Smooth muscle cell (in vitro differentiated cells): ENCODE results near the gene SERPINB6. TPM values are rescaled to one million over a fixed set of nuclear protein-coding genes. Genes with fewer than 3 reads are reported as not detected.

ENCODE experiments used
- DNase-seq: peaks from one replicate; lab custom pipeline; 2025; ENCODE audit not compliant: unreplicated experiment; lab: John Stamatoyannopoulos, UW
- H2AFZ ChIP-seq: fragments of 200-600 bp; sonication (generic); 2 replicates; pipeline ENCODE4 v1.6.0; 2016; ENCODE audit warnings: antibody characterized with exemption, low read depth, mild to moderate bottlenecking
- H3F3A ChIP-seq: fragments of 200-600 bp; sonication (generic); 2 replicates; pipeline ENCODE4 v1.6.0; 2017; ENCODE audit warnings: antibody characterized with exemption, low read depth
- H3K27ac ChIP-seq: fragments of 200-600 bp; sonication (generic); 2 replicates; pipeline ENCODE4 v1.5.1; 2016; ENCODE audit warnings: low read depth, mild to moderate bottlenecking
- H3K27me3 ChIP-seq: fragments of 200-600 bp; sonication (generic); 2 replicates; pipeline ENCODE4 v1.6.1; 2016; ENCODE audit warnings: low read depth, mild to moderate bottlenecking
- H3K36me3 ChIP-seq: fragments of 200-600 bp; sonication (generic); 2 replicates; pipeline ENCODE4 v1.5.1; 2016; ENCODE audit warnings: low read depth
- H3K4me1 ChIP-seq: fragments of 200-600 bp; sonication (generic); 2 replicates; pipeline ENCODE4 v1.5.1; 2016; ENCODE audit warnings: low read depth
- H3K4me2 ChIP-seq: fragments of 200-600 bp; sonication (generic); 2 replicates; pipeline ENCODE4 v1.6.0; 2016; ENCODE audit warnings: mild to moderate bottlenecking
- H3K4me3 ChIP-seq: fragments of 200-600 bp; sonication (generic); 2 replicates; pipeline ENCODE4 v1.5.1; 2016; ENCODE audit warnings: mild to moderate bottlenecking
- H3K79me2 ChIP-seq: fragments of 200-600 bp; sonication (generic); 2 replicates; pipeline ENCODE4 v1.6.0; 2016; ENCODE audit warnings: low read depth, mild to moderate bottlenecking
- H3K9ac ChIP-seq: fragments of 200-600 bp; sonication (generic); 2 replicates; pipeline ENCODE4 v1.6.0; 2016; ENCODE audit warnings: low read depth
- H3K9me3 ChIP-seq: fragments of 200-600 bp; sonication (generic); replicated peaks from 2 replicates; pipeline ENCODE4 v1.5.1; 2016; ENCODE audit warnings: low read depth
- H4K20me1 ChIP-seq: fragments of 200-600 bp; sonication (generic); 2 replicates; pipeline ENCODE4 v1.6.0; 2016; ENCODE audit warnings: low read depth
- WGBS: methylation state at CpG from one replicate; pipeline ENCODE4 v1.1.7; 2016; ENCODE audit warnings: low lambda C conversion rate; 5-methylcytosine and 5-hydroxymethylcytosine counted together
- polyA plus RNA-seq: library from polyadenylated mRNA; unstranded; fragments of >200 nt; fragmentation: Nextera tagmentation; extraction: Ambion mirVana; gene quantifications from 2 replicates; pipeline ENCODE4 v1.2.1, GENCODE V29; 2016
- total RNA-seq: library from RNA; depleted of rRNA; stranded (reverse); fragments of >200 nt; gene quantifications from 2 replicates; pipeline ENCODE4 v1.2.3, GENCODE V29; 2014
- TF ChIP-seq, protein P1 (sequence below): fragments of 200-600 bp; sonication (generic); IDR thresholded peaks from 2 replicates; pipeline ENCODE4 v1.5.1; 2017; ENCODE audit warnings: borderline replicate concordance, mild to moderate bottlenecking, antibody characterized with exemption; ENCODE audit not compliant: insufficient read depth, poor library complexity, severe bottlenecking

The SERPINB6 gene
- total and polyA plus RNA-seq, 2 experiments from 2014 or later: 67.8 to 118 TPM

DNA sequence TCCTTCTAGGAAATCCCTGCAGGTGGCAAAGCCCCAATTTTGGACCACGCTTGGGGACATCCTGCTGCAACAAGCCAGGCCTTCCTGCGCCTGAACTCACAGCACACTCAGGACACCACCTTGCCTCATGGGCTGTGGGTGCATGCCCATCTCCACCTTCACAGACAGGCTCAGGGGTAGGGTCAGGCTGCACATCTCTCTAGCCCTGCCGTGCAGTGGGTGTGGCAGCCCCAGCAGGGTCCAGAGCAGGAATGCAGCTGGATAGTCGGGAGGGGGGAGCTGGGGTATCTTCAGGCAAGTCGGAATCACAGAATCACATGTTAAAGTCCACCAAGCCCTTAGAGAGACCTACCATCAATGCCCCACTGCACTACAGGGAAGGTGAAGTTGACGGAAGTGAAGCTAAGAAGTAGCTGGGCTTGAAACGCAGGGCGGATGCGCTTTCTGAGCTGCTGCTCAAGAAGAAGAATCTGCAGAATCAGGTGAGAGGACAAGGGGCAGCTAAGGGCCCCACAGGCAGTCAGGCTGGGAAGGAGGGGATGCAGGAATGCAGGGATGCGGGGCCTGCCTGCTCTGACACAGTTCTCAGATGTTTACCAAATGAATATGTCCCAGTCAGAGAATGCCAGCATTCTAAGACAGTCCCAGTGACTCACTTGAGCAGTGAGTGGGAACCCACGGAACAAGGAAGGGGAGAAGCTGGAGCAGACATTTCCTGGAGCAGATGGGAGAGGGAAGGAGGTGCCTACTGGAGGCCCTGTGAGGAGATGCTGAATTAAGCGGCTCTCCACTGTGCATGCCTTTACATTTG, 11.3 kb downstream of the SERPINB6 start:
- no peak overlapping the region for H3K4me3 ChIP-seq
- DNase-seq: no peak
- no peak overlapping the region for H2AFZ ChIP-seq
- WGBS: 60% methylated on average over 12 of the region's 12 CpGs
- H3K9ac ChIP-seq: no peak overlapping the region
- TF ChIP-seq, protein P1, sequence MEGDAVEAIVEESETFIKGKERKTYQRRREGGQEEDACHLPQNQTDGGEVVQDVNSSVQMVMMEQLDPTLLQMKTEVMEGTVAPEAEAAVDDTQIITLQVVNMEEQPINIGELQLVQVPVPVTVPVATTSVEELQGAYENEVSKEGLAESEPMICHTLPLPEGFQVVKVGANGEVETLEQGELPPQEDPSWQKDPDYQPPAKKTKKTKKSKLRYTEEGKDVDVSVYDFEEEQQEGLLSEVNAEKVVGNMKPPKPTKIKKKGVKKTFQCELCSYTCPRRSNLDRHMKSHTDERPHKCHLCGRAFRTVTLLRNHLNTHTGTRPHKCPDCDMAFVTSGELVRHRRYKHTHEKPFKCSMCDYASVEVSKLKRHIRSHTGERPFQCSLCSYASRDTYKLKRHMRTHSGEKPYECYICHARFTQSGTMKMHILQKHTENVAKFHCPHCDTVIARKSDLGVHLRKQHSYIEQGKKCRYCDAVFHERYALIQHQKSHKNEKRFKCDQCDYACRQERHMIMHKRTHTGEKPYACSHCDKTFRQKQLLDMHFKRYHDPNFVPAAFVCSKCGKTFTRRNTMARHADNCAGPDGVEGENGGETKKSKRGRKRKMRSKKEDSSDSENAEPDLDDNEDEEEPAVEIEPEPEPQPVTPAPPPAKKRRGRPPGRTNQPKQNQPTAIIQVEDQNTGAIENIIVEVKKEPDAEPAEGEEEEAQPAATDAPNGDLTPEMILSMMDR: no peak
- H3K27ac ChIP-seq: peak overlapping the region; percentile 67
- no peaks in the 10 kb centered on the region for H3K36me3 ChIP-seq
- H3K9me3 ChIP-seq: no peaks in the 10 kb centered on the region
- H3K79me2 ChIP-seq: peaks cover 45% of the 10 kb centered on the region
- H3F3A ChIP-seq: peaks cover 5% of the 10 kb centered on the region
- no peaks in the 10 kb centered on the region for H3K27me3 ChIP-seq
- H3K4me2 ChIP-seq: no peak overlapping the region
- H4K20me1 ChIP-seq: peaks cover 22% of the 10 kb centered on the region
- H3K4me1 ChIP-seq: peaks cover 15% of the 10 kb centered on the region

DNA sequence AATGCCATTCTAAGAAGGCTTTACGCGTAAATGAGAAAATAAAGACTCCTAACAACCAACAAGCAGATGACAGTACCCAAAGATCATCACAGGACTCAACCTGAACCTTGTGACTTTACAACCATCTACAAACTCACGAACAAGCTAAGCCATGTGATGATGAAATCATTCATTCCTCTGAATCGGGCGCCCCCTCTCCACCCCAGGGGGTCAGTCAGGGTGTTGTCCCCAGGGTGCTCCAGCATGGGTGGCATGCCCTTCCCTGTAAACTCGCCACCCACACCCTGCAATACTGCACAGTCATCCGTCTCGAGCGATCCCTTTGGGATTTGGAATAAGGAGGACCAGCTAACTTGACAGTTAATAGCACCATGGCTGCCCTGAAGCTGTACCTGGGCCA, 12.6 kb downstream of the SERPINB6 start:
- no peak overlapping the region for H3K27ac ChIP-seq
- H3K9ac ChIP-seq: no peak overlapping the region
- DNase-seq: no peak
- TF ChIP-seq, protein P1: no peak
- H3K4me3 ChIP-seq: no peak overlapping the region
- H3K4me2 ChIP-seq: no peak overlapping the region
- no peak overlapping the region for H2AFZ ChIP-seq
- H3K27me3 ChIP-seq: no peaks in the 10 kb centered on the region
- 88% methylated on average over 9 of the region's 9 CpGs for WGBS
- no peaks in the 10 kb centered on the region for H3K36me3 ChIP-seq
- peaks cover 15% of the 10 kb centered on the region for H3K4me1 ChIP-seq
- H3K9me3 ChIP-seq: no peaks in the 10 kb centered on the region
- peaks cover 9% of the 10 kb centered on the region for H3F3A ChIP-seq
- H4K20me1 ChIP-seq: peaks cover 11% of the 10 kb centered on the region
- peaks cover 31% of the 10 kb centered on the region for H3K79me2 ChIP-seq

DNA sequence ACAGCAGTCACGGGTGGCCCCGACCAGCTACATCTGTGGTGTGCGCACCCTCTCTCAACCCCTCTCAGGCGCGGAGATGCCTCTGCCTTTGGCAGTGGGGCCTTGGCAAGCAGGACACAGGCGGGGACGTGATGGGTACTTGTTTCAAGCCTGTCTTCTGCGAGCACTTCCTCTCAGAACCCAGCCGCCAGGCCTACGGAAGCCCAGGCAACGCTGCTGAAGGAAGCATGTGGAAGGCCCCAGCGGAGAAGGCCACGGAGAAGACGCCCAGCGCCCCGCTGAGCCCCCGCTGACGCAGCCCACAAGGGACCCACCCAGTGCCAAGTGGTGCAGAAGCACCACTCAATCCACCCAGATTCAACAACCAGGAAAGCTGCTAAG, 13.0 kb downstream of the SERPINB6 start:
- H3K36me3 ChIP-seq: no peaks in the 10 kb centered on the region
- 97% methylated on average over 18 of the region's 18 CpGs for WGBS
- H3F3A ChIP-seq: peaks cover 9% of the 10 kb centered on the region
- H3K4me2 ChIP-seq: no peak overlapping the region
- no peak for DNase-seq
- no peak overlapping the region for H2AFZ ChIP-seq
- TF ChIP-seq, protein P1: no peak
- H3K9me3 ChIP-seq: no peaks in the 10 kb centered on the region
- H3K27ac ChIP-seq: no peak overlapping the region
- peaks cover 15% of the 10 kb centered on the region for H3K4me1 ChIP-seq
- H3K79me2 ChIP-seq: peaks cover 28% of the 10 kb centered on the region
- peaks cover 11% of the 10 kb centered on the region for H4K20me1 ChIP-seq
- H3K9ac ChIP-seq: no peak overlapping the region
- H3K27me3 ChIP-seq: no peaks in the 10 kb centered on the region
- H3K4me3 ChIP-seq: no peak overlapping the region
